HepG2 (cell line): Measurements from ENCODE around the gene TAMM41.
"Not testable (repeated sequence)": the region's sequence is repeated elsewhere in the genome, so short reads cannot be mapped to it uniquely, and the experiment has no call there.

Experiments
- CTCF ChIP-seq: sonication (generic); formaldehyde crosslinking; IDR thresholded peaks from 2 replicates; pipeline ENCODE4 v1.5.0; 2020; ENCODE audit warnings: mild to moderate bottlenecking, missing genetic modification reagents, moderate library complexity
- EP300 ChIP-seq, 3 experiments: sonication (generic) in 1 of 3; formaldehyde crosslinking in 1 of 3; IDR thresholded peaks; 2 replicates each; pipeline versions ENCODE4 v1.5.1 to v1.6.1; 2011 to 2020; ENCODE audit warnings: low read depth in 2 of 3, low read length in 2 of 3, borderline replicate concordance in 1 of 3, improper control_type of control experiment in 1 of 3, mild to moderate bottlenecking in 1 of 3, missing genetic modification reagents in 1 of 3, moderate library complexity in 1 of 3
- HDAC2 ChIP-seq: sonication (generic); formaldehyde crosslinking; IDR thresholded peaks from 2 replicates; pipeline ENCODE4 v1.4.0; 2020; ENCODE audit warnings: missing genetic modification reagents
- MLXIP ChIP-seq: sonication (generic); formaldehyde crosslinking; IDR thresholded peaks from 2 replicates; pipeline ENCODE4 v1.9.0; 2021; ENCODE audit warnings: missing genetic modification reagents, borderline replicate concordance
- PHF21A ChIP-seq: sonication (generic); formaldehyde crosslinking; IDR thresholded peaks from 2 replicates; pipeline ENCODE4 v1.5.0; 2020; ENCODE audit warnings: mild to moderate bottlenecking, missing genetic modification reagents
- POLR2A ChIP-seq, 2 experiments: IDR thresholded peaks; 2 replicates each; pipeline ENCODE4 v1.6.1; 2011; ENCODE audit warnings: low read depth in 2 of 2, low read length in 2 of 2, mild to moderate bottlenecking in 1 of 2, moderate library complexity in 1 of 2; ENCODE audit not compliant: insufficient read depth in 1 of 2
- PTBP1 ChIP-seq: fragments of 200-400 bp; formaldehyde crosslinking; IDR thresholded peaks from 2 replicates; pipeline ENCODE4 v1.6.1; 2018; ENCODE audit warnings: low read length, low read depth; ENCODE audit not compliant: poor library complexity, severe bottlenecking
- RNF2 ChIP-seq: fragments of 450-650 bp; conservative IDR thresholded peaks from 2 replicates; pipeline ENCODE4 v1.6.1; 2016; ENCODE audit warnings: low read depth
- TGIF2 ChIP-seq: IDR thresholded peaks from 2 replicates; pipeline ENCODE4 v1.6.1; 2016; ENCODE audit warnings: control low read depth, missing compliant biosample characterization
- ZNF276 ChIP-seq: sonication (generic); formaldehyde crosslinking; IDR thresholded peaks from 2 replicates; pipeline ENCODE4 v1.4.0; 2020; ENCODE audit warnings: mild to moderate bottlenecking, low read depth, missing genetic modification reagents
- TF ChIP-seq, protein P1 (sequence below), 2 experiments: sonication (generic) in 1 of 2; formaldehyde crosslinking in 1 of 2; IDR thresholded peaks; 2 replicates each; pipeline versions ENCODE4 v1.5.1 to v1.6.1; 2011 to 2020; ENCODE audit warnings: borderline replicate concordance in 1 of 2, low read depth in 1 of 2, low read length in 1 of 2, mild to moderate bottlenecking in 1 of 2, missing genetic modification reagents in 1 of 2, moderate library complexity in 1 of 2
- TF ChIP-seq, protein P2 (sequence below): sonication (generic); formaldehyde crosslinking; IDR thresholded peaks from 2 replicates; pipeline ENCODE4 v1.5.0; 2020; ENCODE audit warnings: missing genetic modification reagents
- TF ChIP-seq, protein P3 (sequence below): sonication (generic); formaldehyde crosslinking; IDR thresholded peaks from 2 replicates; pipeline ENCODE4 v1.4.0; 2020; ENCODE audit warnings: missing genetic modification reagents
- TF ChIP-seq, protein P4 (sequence below): IDR thresholded peaks from 2 replicates; pipeline ENCODE4 v1.6.1; 2012; ENCODE audit warnings: low read length, improper control_type of control experiment

DNA sequence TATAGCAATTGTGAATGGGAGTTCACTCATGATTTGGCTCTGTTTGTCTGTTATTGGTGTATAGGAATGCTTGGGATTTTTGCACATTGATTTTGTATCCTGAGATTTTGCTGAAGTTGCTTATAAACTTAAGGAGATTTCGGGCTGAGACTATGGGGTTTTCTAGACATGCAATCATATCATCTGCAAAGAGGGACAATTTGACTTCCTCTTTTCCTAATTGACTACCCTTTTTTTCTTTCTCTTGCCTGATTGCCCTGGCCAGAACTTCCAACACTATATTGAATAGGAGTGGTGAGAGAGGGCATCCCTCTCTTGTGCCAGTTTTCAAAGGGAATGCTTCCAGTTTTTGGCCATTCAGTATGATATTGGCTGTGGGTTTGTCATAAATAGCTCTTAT is 17.1 kb upstream of the TAMM41 start:
- TF ChIP-seq HDAC2 (CRISPR knock-in tag); PHF21A (CRISPR knock-in tag); MLXIP (CRISPR knock-in tag); ZNF276; TGIF2 (CRISPR knock-in tag); POLR2A (IDR thresholded peaks at IDR 0.05; ENCODE audit: insufficient read depth in 1 of 2, low read depth in 2 of 2, low read length in 2 of 2); PTBP1; EP300 (IDR thresholded peaks at IDR 0.05; ENCODE audit: low read depth in 2 of 2, low read length in 2 of 2); EP300 (CRISPR knock-in tag; IDR thresholded peaks at IDR 0.05; ENCODE audit: borderline replicate concordance); RNF2; CTCF: not testable (repeated sequence)
- TF ChIP-seq, protein P1, sequence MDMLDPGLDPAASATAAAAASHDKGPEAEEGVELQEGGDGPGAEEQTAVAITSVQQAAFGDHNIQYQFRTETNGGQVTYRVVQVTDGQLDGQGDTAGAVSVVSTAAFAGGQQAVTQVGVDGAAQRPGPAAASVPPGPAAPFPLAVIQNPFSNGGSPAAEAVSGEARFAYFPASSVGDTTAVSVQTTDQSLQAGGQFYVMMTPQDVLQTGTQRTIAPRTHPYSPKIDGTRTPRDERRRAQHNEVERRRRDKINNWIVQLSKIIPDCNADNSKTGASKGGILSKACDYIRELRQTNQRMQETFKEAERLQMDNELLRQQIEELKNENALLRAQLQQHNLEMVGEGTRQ (IDR thresholded peaks at IDR 0.05; ENCODE audit: low read depth, low read length), result not testable (repeated sequence)
- TF ChIP-seq, protein P1 (CRISPR knock-in tag; IDR thresholded peaks at IDR 0.05; ENCODE audit: borderline replicate concordance), result not testable (repeated sequence)
- TF ChIP-seq, protein P2, sequence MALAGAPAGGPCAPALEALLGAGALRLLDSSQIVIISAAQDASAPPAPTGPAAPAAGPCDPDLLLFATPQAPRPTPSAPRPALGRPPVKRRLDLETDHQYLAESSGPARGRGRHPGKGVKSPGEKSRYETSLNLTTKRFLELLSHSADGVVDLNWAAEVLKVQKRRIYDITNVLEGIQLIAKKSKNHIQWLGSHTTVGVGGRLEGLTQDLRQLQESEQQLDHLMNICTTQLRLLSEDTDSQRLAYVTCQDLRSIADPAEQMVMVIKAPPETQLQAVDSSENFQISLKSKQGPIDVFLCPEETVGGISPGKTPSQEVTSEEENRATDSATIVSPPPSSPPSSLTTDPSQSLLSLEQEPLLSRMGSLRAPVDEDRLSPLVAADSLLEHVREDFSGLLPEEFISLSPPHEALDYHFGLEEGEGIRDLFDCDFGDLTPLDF (CRISPR knock-in tag), result not testable (repeated sequence)
- TF ChIP-seq, protein P3, sequence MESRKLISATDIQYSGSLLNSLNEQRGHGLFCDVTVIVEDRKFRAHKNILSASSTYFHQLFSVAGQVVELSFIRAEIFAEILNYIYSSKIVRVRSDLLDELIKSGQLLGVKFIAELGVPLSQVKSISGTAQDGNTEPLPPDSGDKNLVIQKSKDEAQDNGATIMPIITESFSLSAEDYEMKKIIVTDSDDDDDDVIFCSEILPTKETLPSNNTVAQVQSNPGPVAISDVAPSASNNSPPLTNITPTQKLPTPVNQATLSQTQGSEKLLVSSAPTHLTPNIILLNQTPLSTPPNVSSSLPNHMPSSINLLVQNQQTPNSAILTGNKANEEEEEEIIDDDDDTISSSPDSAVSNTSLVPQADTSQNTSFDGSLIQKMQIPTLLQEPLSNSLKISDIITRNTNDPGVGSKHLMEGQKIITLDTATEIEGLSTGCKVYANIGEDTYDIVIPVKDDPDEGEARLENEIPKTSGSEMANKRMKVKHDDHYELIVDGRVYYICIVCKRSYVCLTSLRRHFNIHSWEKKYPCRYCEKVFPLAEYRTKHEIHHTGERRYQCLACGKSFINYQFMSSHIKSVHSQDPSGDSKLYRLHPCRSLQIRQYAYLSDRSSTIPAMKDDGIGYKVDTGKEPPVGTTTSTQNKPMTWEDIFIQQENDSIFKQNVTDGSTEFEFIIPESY (CRISPR knock-in tag), result not testable (repeated sequence)
- TF ChIP-seq, protein P4, sequence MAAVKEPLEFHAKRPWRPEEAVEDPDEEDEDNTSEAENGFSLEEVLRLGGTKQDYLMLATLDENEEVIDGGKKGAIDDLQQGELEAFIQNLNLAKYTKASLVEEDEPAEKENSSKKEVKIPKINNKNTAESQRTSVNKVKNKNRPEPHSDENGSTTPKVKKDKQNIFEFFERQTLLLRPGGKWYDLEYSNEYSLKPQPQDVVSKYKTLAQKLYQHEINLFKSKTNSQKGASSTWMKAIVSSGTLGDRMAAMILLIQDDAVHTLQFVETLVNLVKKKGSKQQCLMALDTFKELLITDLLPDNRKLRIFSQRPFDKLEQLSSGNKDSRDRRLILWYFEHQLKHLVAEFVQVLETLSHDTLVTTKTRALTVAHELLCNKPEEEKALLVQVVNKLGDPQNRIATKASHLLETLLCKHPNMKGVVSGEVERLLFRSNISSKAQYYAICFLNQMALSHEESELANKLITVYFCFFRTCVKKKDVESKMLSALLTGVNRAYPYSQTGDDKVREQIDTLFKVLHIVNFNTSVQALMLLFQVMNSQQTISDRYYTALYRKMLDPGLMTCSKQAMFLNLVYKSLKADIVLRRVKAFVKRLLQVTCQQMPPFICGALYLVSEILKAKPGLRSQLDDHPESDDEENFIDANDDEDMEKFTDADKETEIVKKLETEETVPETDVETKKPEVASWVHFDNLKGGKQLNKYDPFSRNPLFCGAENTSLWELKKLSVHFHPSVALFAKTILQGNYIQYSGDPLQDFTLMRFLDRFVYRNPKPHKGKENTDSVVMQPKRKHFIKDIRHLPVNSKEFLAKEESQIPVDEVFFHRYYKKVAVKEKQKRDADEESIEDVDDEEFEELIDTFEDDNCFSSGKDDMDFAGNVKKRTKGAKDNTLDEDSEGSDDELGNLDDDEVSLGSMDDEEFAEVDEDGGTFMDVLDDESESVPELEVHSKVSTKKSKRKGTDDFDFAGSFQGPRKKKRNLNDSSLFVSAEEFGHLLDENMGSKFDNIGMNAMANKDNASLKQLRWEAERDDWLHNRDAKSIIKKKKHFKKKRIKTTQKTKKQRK, result not testable (repeated sequence)
